Trophoblast cell (in vitro differentiated cells and primary cell): ENCODE results near the gene KLHL21.

Experiments used
- DNase-seq, 2 donors: peaks; one replicate each; pipeline ENCODE4 v3.0.0-alpha.2; 2016
- H2AFZ ChIP-seq: 2 replicates; pipeline ENCODE4 v1.6.1; 2013; ENCODE audit warnings: low read length, moderate library complexity, mild to moderate bottlenecking; ENCODE audit not compliant: insufficient read depth, poor library complexity
- H2AK5ac ChIP-seq: 2 replicates; pipeline ENCODE4 v1.6.1; 2013; ENCODE audit warnings: mild to moderate bottlenecking, low read length
- H2BK120ac ChIP-seq: 2 replicates; pipeline ENCODE4 v1.6.1; 2013; ENCODE audit warnings: low read length, mild to moderate bottlenecking, moderate library complexity; ENCODE audit not compliant: insufficient read depth, poor library complexity
- H2BK12ac ChIP-seq: 2 replicates; pipeline ENCODE4 v1.6.1; 2013; ENCODE audit warnings: mild to moderate bottlenecking, low read length, moderate library complexity
- H2BK5ac ChIP-seq: 2 replicates; pipeline ENCODE4 v1.6.1; 2013; ENCODE audit warnings: low read length, low read depth, moderate library complexity, mild to moderate bottlenecking; ENCODE audit not compliant: poor library complexity
- H3K14ac ChIP-seq: 2 replicates; pipeline ENCODE4 v1.6.1; 2013; ENCODE audit warnings: mild to moderate bottlenecking, low read length
- H3K18ac ChIP-seq: 2 replicates; pipeline ENCODE4 v1.6.1; 2013; ENCODE audit warnings: mild to moderate bottlenecking, low read length
- H3K23ac ChIP-seq: 2 replicates; pipeline ENCODE4 v1.6.1; 2013; ENCODE audit warnings: low read length
- H3K27ac ChIP-seq: 2 replicates; pipeline ENCODE4 v1.5.1; 2013; ENCODE audit warnings: low read depth, mild to moderate bottlenecking, inconsistent platforms, low read length, moderate library complexity
- H3K27me3 ChIP-seq: 2 replicates; pipeline ENCODE4 v1.6.1; 2013; ENCODE audit warnings: inconsistent platforms, mild to moderate bottlenecking, low read length, moderate library complexity; ENCODE audit not compliant: insufficient read depth
- H3K36me3 ChIP-seq, 2 experiments: 1 replicate in 1 of 2; 2 replicates in 1 of 2; pipeline ENCODE4 v1.6.1; 2013; ENCODE audit warnings: low read length in 2 of 2, mild to moderate bottlenecking in 2 of 2, moderate library complexity in 1 of 2; ENCODE audit not compliant: insufficient read depth in 2 of 2, control insufficient read depth in 1 of 2
- H3K4ac ChIP-seq: 2 replicates; pipeline ENCODE4 v1.6.1; 2013; ENCODE audit warnings: low read depth, mild to moderate bottlenecking, low read length, moderate library complexity
- H3K4me1 ChIP-seq, 2 experiments: 1 replicate in 1 of 2; 2 replicates in 1 of 2; pipeline ENCODE4 v1.6.1; 2013; ENCODE audit warnings: low read length in 2 of 2, mild to moderate bottlenecking in 2 of 2, moderate library complexity in 1 of 2; ENCODE audit not compliant: insufficient read depth in 2 of 2, control insufficient read depth in 1 of 2
- H3K4me2 ChIP-seq: 2 replicates; pipeline ENCODE4 v1.6.1; 2013; ENCODE audit warnings: inconsistent platforms, mild to moderate bottlenecking, low read length, moderate library complexity
- H3K4me3 ChIP-seq: 2 replicates; pipeline ENCODE4 v1.5.1; 2013; ENCODE audit warnings: mild to moderate bottlenecking, low read depth, low read length, inconsistent platforms
- H3K79me1 ChIP-seq: one replicate; pipeline ENCODE4 v1.6.1; 2013; ENCODE audit warnings: low read length
- H3K79me2 ChIP-seq: 2 replicates; pipeline ENCODE4 v1.6.1; 2013; ENCODE audit warnings: low read length, mild to moderate bottlenecking; ENCODE audit not compliant: control insufficient read depth, insufficient read depth, poor library complexity
- H3K9ac ChIP-seq: 2 replicates; pipeline ENCODE4 v1.6.1; 2013; ENCODE audit warnings: mild to moderate bottlenecking, low read length
- H3K9me3 ChIP-seq: 2 replicates; pipeline ENCODE4 v1.6.1; 2013; ENCODE audit warnings: low read depth, mild to moderate bottlenecking, control low read depth, inconsistent platforms, low read length; ENCODE audit not compliant: insufficient read depth
- H4K12ac ChIP-seq: 2 replicates; pipeline ENCODE4 v1.6.1; 2013; ENCODE audit warnings: low read depth, mild to moderate bottlenecking, low read length, moderate library complexity
- H4K8ac ChIP-seq: 2 replicates; pipeline ENCODE4 v1.6.1; 2013; ENCODE audit warnings: low read depth, mild to moderate bottlenecking, low read length, moderate library complexity
- H4K91ac ChIP-seq: one replicate; pipeline ENCODE4 v1.6.1; 2013; ENCODE audit warnings: low read depth, mild to moderate bottlenecking, low read length, moderate library complexity
- WGBS: extraction: QIAGEN DNeasy Blood & Tissue Kit; methylation state at CpG from one replicate; pipeline ENCODE4 v1.1.7; 2013; ENCODE audit warnings: missing lambda C conversion rate; ENCODE audit not compliant: insufficient read length, insufficient coverage; ENCODE audit errors: extremely low coverage; 5-methylcytosine and 5-hydroxymethylcytosine counted together

The KLHL21 gene

GRCh38 chr1:6627841-6628545, 25.3 kb upstream of the KLHL21 start:
- peaks cover 7 to 10% of the 10 kb centered on the region in 2 experiments for H3K4me1 ChIP-seq
- H4K91ac ChIP-seq = no peak overlapping the region
- H3K79me1 ChIP-seq = peaks cover 14% of the 10 kb centered on the region
- no peak for DNase-seq
- H3K36me3 ChIP-seq = peaks cover 48 to 51% of the 10 kb centered on the region in 2 experiments
- H2AFZ ChIP-seq = no peak overlapping the region
- no peak overlapping the region for H4K12ac ChIP-seq
- no peak overlapping the region for H3K23ac ChIP-seq
- H3K4me2 ChIP-seq = no peak overlapping the region
- no peak overlapping the region for H3K14ac ChIP-seq
- H3K79me2 ChIP-seq = peaks cover 9% of the 10 kb centered on the region
- no peak overlapping the region for H3K9ac ChIP-seq
- H3K9me3 ChIP-seq = no peaks in the 10 kb centered on the region
- H2BK5ac ChIP-seq = no peak overlapping the region
- H2AK5ac ChIP-seq = no peak overlapping the region
- no peak overlapping the region for H3K4me3 ChIP-seq
- no peak overlapping the region for H2BK120ac ChIP-seq
- no peak overlapping the region for H3K4ac ChIP-seq
- no peak overlapping the region for H3K27ac ChIP-seq
- peak overlapping the region; percentile 16 for H3K18ac ChIP-seq
- H2BK12ac ChIP-seq = no peak overlapping the region
- H3K27me3 ChIP-seq = no peaks in the 10 kb centered on the region
- WGBS = no CpG with 5 or more reads among the region's 21 CpGs
- H4K8ac ChIP-seq = no peak overlapping the region

DNA sequence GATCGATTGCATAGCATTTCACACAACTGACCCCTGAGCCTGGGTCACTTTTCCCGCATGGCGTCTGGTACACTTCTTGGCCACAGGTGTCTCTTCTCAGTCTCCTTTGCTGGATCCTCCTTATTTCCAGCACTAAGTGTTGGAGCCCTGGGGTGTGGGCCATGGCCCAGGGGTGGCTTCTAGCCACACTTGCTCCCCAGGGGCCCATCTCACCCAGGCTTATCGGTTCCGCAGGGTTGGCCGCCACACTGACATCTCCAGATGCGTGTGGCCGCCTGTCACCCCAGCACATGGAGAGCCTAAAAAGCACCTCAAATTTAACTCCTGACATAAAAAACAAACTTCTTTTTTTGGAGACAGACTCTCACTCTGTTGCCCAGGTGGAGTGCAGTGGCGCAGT, 24.4 kb upstream of the KLHL21 start:
- Histone ChIP-seq H3K79me1 (peaks cover 20% of the 10 kb centered on the region), H4K91ac (no peak overlapping the region), H2AK5ac (no peak overlapping the region), H2AFZ (no peak overlapping the region), H2BK120ac (no peak overlapping the region), H3K23ac (no peak overlapping the region), H4K8ac (no peak overlapping the region), H3K4me1 (peaks cover 17 to 20% of the 10 kb centered on the region in 2 experiments), H3K4ac (peak overlapping the region; percentile 17), H3K36me3 (peaks cover 47% of the 10 kb centered on the region in 2 experiments), H3K4me3 (no peak overlapping the region), H3K9ac (no peak overlapping the region), H3K27me3 (no peaks in the 10 kb centered on the region), H3K9me3 (no peaks in the 10 kb centered on the region), H3K14ac (no peak overlapping the region), H3K27ac (no peak overlapping the region), H2BK5ac (no peak overlapping the region), H3K18ac (no peak overlapping the region), H2BK12ac (no peak overlapping the region), H3K4me2 (no peak overlapping the region), H4K12ac (no peak overlapping the region), H3K79me2 (peaks cover 11% of the 10 kb centered on the region)
- no CpG with 5 or more reads among the region's 9 CpGs for WGBS
- no peak for DNase-seq

GRCh38 chr1:6625584-6626149, 23.0 kb upstream of the KLHL21 start:
- Histone ChIP-seq H4K91ac (peak overlapping the region; percentile 77), H3K4me1 (peaks cover 23 to 29% of the 10 kb centered on the region in 2 experiments), H3K9ac (peak overlapping the region; percentile 75), H4K8ac (peak overlapping the region; percentile 86), H3K18ac (peak overlapping the region; percentile 57), H3K23ac (no peak overlapping the region), H4K12ac (peak overlapping the region; percentile 73), H3K4me2 (peak overlapping the region; percentile 86), H3K14ac (peak overlapping the region; percentile 88), H2BK12ac (no peak overlapping the region), H2AFZ (peak overlapping the region; percentile 68), H3K79me2 (peaks cover 11% of the 10 kb centered on the region), H2BK120ac (peak overlapping the region; percentile 74), H3K27me3 (no peaks in the 10 kb centered on the region), H3K79me1 (peaks cover 20% of the 10 kb centered on the region), H3K9me3 (peaks cover 4% of the 10 kb centered on the region), H3K4ac (peak overlapping the region; percentile 93), H2BK5ac (peak overlapping the region; percentile 51), H2AK5ac (peak overlapping the region; percentile 30), H3K27ac (peak overlapping the region; percentile 50), H3K4me3 (peak overlapping the region; percentile 82), H3K36me3 (peaks cover 56 to 57% of the 10 kb centered on the region in 2 experiments)
- peak in 1 of 2 donors; percentile 49 for DNase-seq
- no CpG with 5 or more reads among the region's 32 CpGs for WGBS

GRCh38 chr1:6624710-6625583, 22.3 kb upstream of the KLHL21 start, which contains the start of gene THAP3:
THAP3 (plus strand) TSS chr1:6624868; CDS start chr1:6625219, 351 bp downstream.
- no peak within 1 kb of the TSS for H3K23ac ChIP-seq
- peak within 1 kb of the TSS; percentile 82 for H3K4me3 ChIP-seq
- peak within 1 kb of the TSS; percentile 88 for H3K14ac ChIP-seq
- peaks cover 23 to 29% of the 10 kb centered on the region in 2 experiments for H3K4me1 ChIP-seq
- H3K4ac ChIP-seq = peak within 1 kb of the TSS; percentile 93
- H2BK120ac ChIP-seq = peak within 1 kb of the TSS; percentile 74
- WGBS = no CpG with 5 or more reads among the region's 73 CpGs
- H4K12ac ChIP-seq = peak within 1 kb of the TSS; percentile 73
- peak within 1 kb of the TSS; percentile 30 for H2AK5ac ChIP-seq
- H2BK12ac ChIP-seq = peak within 1 kb of the TSS; percentile 62
- peak within 1 kb of the TSS; percentile 75 for H3K9ac ChIP-seq
- H2BK5ac ChIP-seq = peak within 1 kb of the TSS; percentile 77
- H3K79me1 ChIP-seq = peaks cover 20% of the 10 kb centered on the region
- peak within 1 kb of the TSS; percentile 83 for H3K27ac ChIP-seq
- H3K27me3 ChIP-seq = no peaks in the 10 kb centered on the region
- peak within 1 kb of the TSS; percentile 86 for H3K4me2 ChIP-seq
- H4K91ac ChIP-seq = peak within 1 kb of the TSS; percentile 77
- peak within 1 kb of the TSS; percentile 68 for H3K18ac ChIP-seq
- peaks cover 11% of the 10 kb centered on the region for H3K79me2 ChIP-seq
- H4K8ac ChIP-seq = peak within 1 kb of the TSS; percentile 91
- peaks cover 58 to 59% of the 10 kb centered on the region in 2 experiments for H3K36me3 ChIP-seq
- H3K9me3 ChIP-seq = peaks cover 4% of the 10 kb centered on the region
- DNase-seq = peak; percentile 64 to 77
- H2AFZ ChIP-seq = peak within 1 kb of the TSS; percentile 68
